ENCODE results near the gene ELAVL1.

The ELAVL1 gene

GRCh38 chr19:7910321-7911161 is 94.9 kb downstream of the ELAVL1 start:
- DNase-seq (ENCODE audit: low read depth), result no peak

GRCh38 chr19:7909471-7910067 is 95.9 kb downstream of the ELAVL1 start:
- no peak for DNase-seq (ENCODE audit: low read depth)

- no peak for DNase-seq (ENCODE audit: low read depth)
These were observed 96.5 kb downstream of the ELAVL1 start for GRCh38 chr19:7908742-7909461.
